GM21737 (cell line): ENCODE data around the gene RAB9B.
"Not testable (repeated sequence)": the region's sequence is repeated elsewhere in the genome, so short reads cannot be mapped to it uniquely, and the experiment has no call there.

Experiments
- ATAC-seq: cut with Tn5 transposase; IDR thresholded peaks from one replicate; pipeline ENCODE4 v1.9.1; 2021; ENCODE audit warnings: mild to moderate bottlenecking, moderate library complexity; ENCODE audit not compliant: unreplicated experiment

Gene RAB9B, protein sequence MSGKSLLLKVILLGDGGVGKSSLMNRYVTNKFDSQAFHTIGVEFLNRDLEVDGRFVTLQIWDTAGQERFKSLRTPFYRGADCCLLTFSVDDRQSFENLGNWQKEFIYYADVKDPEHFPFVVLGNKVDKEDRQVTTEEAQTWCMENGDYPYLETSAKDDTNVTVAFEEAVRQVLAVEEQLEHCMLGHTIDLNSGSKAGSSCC

GRCh38 chrX:103831803-103832544 lies at the start of gene RAB9B:
TSS of gene RAB9B (minus strand) at chrX:103832257. CDS start at chrX:103825784, 6,473 bp downstream.
- ATAC-seq: peak; percentile 87

DNA sequence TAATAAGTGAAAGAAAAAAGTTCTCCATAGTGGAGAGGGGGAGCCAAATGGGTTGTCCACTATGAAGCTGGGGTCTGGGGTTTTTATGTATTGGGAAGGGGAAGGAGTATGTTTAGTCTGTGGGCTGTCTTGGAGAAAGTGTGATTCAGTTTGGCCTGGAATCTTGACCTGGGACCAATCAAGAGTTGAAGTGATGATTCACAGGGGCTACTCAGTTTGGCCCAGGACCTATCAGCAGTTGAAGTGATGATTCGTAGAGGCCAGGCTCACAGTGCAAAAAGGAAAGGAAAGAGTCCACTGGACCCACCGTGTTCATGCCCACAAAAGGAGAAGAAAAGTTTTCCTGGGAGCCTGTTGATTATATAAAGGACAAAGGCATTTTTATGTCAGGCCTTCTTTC lies 47.3 kb upstream of the RAB9B start:
- ATAC-seq: no peak

DNA sequence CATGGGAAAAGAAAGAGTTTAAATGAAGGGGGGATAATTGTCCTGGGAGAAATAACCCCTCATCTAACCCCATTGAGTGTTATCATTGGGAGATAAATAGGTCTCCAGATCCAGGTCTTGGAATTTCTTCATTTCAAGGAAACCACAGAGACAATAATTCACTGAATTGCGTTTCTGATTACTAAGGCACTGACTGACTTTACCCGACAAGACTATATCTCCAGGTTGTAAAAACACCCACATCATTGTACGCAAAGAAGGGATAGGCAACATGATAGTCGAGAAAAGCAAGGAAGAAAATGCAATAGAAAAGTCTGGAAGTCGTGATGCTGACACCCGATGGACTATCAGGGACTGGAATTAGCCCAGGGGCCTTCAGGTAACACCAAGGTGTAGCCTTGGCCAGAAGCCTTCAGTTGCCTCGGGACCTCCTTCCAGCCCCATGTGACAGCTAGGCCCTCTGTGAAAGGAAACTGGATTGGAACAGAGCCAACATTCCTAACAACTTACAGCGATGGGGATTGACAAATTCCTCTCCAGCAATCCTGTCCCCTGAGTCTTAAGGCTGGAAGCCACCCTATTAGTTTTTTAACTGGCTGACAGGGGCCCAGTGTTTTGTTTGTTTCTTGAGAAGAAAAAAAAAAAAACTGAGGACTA lies 46.5 kb upstream of the RAB9B start:
- ATAC-seq: no peak

- ATAC-seq: no peak
Measured at GRCh38 chrX:103877571-103877970, 45.5 kb upstream of the RAB9B start.

GRCh38 chrX:103864886-103865534 lies 33.0 kb upstream of the RAB9B start:
- ATAC-seq: no peak

- no peak for ATAC-seq
Measured at GRCh38 chrX:103864149-103864548, 32.1 kb upstream of the RAB9B start.

DNA sequence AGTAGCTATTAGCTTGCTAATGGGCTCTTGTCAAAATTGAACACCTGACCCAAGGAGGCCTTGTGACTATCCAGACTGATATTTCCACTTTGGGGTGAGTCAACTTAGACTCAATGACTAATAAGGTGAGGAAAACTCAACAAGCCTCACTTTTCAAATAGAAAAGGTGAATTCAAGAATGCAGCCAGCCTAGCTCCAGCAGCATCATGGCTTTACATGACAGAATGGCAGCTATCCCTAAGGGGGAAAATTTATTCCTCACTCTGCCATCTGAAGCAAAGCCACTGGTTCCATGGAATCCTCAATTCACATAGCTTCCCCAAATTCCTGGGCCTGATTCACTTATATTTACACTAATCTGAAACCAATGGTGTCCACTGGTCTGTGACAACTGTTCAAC lies 29.1 kb upstream of the RAB9B start:
- no peak for ATAC-seq

DNA sequence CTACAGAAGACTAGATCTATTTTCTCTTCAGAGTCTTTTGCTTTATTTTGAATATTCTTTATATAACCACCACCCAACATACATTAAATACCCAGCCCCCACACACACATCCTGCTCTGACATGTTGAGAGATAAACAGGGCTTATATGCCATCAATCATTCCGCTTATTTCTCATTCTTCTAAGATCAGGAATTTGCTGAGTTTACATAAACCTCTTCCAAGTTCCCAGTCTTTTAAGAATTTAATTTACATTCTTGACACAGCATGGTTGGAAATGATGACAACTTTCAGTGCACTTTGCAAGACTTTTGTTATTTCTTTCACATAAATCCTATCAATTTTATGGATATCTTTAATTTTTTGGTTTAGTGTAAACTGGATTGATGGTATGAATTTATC lies 17.5 kb upstream of the RAB9B start:
- ATAC-seq: no peak

- ATAC-seq: no peak
Measured at GRCh38 chrX:103847174-103847870, 15.3 kb upstream of the RAB9B start.

DNA sequence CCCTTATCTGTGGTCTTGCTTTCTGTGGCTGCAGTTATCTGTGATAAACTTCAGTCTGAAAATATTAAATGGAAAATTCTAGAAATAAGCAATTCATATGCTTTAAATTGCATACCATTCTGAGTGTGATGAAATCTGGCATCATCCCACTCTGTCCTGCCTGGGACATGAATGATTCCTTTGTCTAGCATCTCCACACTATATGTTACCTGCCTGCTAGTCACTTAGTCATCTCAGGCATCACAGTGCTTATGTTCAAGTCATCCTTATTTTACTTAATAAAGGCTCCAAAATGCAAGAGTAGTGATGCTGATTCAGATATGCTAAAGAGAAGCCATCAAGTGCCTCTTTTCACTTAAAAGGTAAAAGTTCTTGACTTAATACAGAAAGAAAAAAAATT lies 14.3 kb upstream of the RAB9B start:
- no peak for ATAC-seq

GRCh38 chrX:103845165-103845653 lies 13.2 kb upstream of the RAB9B start:
- ATAC-seq: peak; percentile 85

DNA sequence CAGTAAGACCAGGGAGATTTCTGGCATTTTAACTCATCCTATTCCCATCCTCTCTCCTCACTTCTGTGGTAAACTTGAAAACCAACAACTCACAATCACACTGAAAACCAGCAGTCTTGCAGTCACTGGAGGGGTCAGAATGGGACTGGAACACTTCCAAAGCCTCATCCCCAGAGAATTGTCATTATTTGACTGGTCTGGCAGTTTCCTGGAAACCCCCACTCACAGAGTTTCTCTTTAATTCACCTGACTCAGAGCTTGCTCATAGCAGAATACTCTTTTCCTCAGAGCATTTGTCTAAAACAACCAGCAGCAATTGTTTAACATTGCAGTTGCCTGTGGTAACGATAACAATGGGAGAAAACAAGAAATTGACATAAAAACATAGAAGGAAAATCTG lies 7.3 kb upstream of the RAB9B start:
- ATAC-seq: no peak

- ATAC-seq: peak; percentile 13
Measured at GRCh38 chrX:103831342-103831802, 685 bp downstream of the RAB9B start.

- no peak for ATAC-seq
Measured at GRCh38 chrX:103830848-103831247, 1.2 kb downstream of the RAB9B start.

- ATAC-seq: no peak
Measured at GRCh38 chrX:103828529-103828928, 3.5 kb downstream of the RAB9B start.

- ATAC-seq: no peak
Measured at GRCh38 chrX:103825881-103826280, 6.2 kb downstream of the RAB9B start.

GRCh38 chrX:103823591-103823990 lies 8.5 kb downstream of the RAB9B start:
- ATAC-seq: no peak

DNA sequence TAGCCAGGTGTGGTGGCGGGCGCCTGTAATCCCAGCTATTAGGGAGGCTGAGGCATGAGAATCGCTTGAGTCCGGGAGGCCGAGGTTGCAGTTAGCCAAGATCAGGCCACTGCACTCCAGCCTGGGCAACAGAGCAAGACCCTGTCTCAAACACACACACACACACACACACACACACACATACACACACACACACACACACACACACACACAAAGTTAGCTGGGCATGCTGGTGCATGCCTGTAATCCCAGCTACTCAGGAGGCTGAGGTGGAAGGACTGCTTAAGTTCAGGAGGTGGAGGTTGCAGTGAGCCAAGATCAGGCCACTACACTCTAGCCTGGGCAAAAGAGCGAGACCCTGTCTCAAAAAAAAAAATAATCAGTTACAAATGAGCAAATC lies 11.3 kb downstream of the RAB9B start:
- ATAC-seq: not testable (repeated sequence)

GRCh38 chrX:103818842-103819619 lies 13.0 kb downstream of the RAB9B start:
- ATAC-seq: no peak

- ATAC-seq: no peak
Measured at GRCh38 chrX:103817502-103817901, 14.6 kb downstream of the RAB9B start.
